GM18517 (cell line): ENCODE measurements around the gene ZNF334.

ENCODE experiments used
- ATAC-seq: cut with Tn5 transposase; IDR thresholded peaks from one replicate; pipeline ENCODE4 v1.9.1; 2021; ENCODE audit warnings: mild to moderate bottlenecking, moderate library complexity; ENCODE audit not compliant: unreplicated experiment

ZNF334 gene

GRCh38 chr20:46512943-46513844 lies at the start of gene ZNF334:
ZNF334 (minus strand) TSS chr20:46513559; CDS start chr20:46512102, 1,457 bp downstream.
- no peak for ATAC-seq

GRCh38 chr20:46562373-46563169 lies 49.2 kb upstream of the ZNF334 start:
- ATAC-seq, result no peak

- no peak for ATAC-seq
Observed at GRCh38 chr20:46562009-46562372, 48.6 kb upstream of the ZNF334 start.

GRCh38 chr20:46559685-46560440 lies 46.5 kb upstream of the ZNF334 start:
- no peak for ATAC-seq

GRCh38 chr20:46559001-46559400 lies 45.6 kb upstream of the ZNF334 start:
- no peak for ATAC-seq

GRCh38 chr20:46558511-46558959 lies 45.2 kb upstream of the ZNF334 start:
- ATAC-seq, result no peak

- no peak for ATAC-seq
Observed at GRCh38 chr20:46557231-46557956, 44.0 kb upstream of the ZNF334 start.

GRCh38 chr20:46555370-46555956 lies 42.1 kb upstream of the ZNF334 start:
- ATAC-seq, result no peak

- ATAC-seq, result no peak
Observed at GRCh38 chr20:46554828-46555227, 41.5 kb upstream of the ZNF334 start.

GRCh38 chr20:46553926-46554325 lies 40.6 kb upstream of the ZNF334 start:
- ATAC-seq, result no peak

GRCh38 chr20:46552460-46553420 lies 39.4 kb upstream of the ZNF334 start:
- ATAC-seq, result peak; percentile 79

- ATAC-seq, result no peak
Observed at GRCh38 chr20:46551522-46552381, 38.4 kb upstream of the ZNF334 start.

GRCh38 chr20:46550461-46550860 lies 37.1 kb upstream of the ZNF334 start, which contains the start of gene OCSTAMP:
OCSTAMP (minus strand) TSS chr20:46550654; CDS start chr20:46550560, 94 bp downstream.
- no peak for ATAC-seq

- ATAC-seq, result no peak
Observed at GRCh38 chr20:46549188-46549972, 36.0 kb upstream of the ZNF334 start.

- no peak for ATAC-seq
Observed at GRCh38 chr20:46548688-46549087, 35.3 kb upstream of the ZNF334 start.

- ATAC-seq, result no peak
Observed at GRCh38 chr20:46547995-46548394, 34.6 kb upstream of the ZNF334 start.

- no peak for ATAC-seq
Observed at GRCh38 chr20:46546936-46547335, 33.6 kb upstream of the ZNF334 start.
